ENCODE results near the gene RNF150.

- no peak for TF ChIP-seq EZH2phosphoT487 (IDR thresholded peaks at IDR 0.05; ENCODE audit: low read depth)
- TF ChIP-seq, protein P1, sequence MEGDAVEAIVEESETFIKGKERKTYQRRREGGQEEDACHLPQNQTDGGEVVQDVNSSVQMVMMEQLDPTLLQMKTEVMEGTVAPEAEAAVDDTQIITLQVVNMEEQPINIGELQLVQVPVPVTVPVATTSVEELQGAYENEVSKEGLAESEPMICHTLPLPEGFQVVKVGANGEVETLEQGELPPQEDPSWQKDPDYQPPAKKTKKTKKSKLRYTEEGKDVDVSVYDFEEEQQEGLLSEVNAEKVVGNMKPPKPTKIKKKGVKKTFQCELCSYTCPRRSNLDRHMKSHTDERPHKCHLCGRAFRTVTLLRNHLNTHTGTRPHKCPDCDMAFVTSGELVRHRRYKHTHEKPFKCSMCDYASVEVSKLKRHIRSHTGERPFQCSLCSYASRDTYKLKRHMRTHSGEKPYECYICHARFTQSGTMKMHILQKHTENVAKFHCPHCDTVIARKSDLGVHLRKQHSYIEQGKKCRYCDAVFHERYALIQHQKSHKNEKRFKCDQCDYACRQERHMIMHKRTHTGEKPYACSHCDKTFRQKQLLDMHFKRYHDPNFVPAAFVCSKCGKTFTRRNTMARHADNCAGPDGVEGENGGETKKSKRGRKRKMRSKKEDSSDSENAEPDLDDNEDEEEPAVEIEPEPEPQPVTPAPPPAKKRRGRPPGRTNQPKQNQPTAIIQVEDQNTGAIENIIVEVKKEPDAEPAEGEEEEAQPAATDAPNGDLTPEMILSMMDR (IDR thresholded peaks at IDR 0.05; ENCODE audit: low read depth, low read length): no peak
Observed at GRCh38 chr4:140937866-140938265, 195.4 kb downstream of the RNF150 start.

All from OCI-LY3 (cell line).